HEK293 (cell line): Measurements from ENCODE around the gene VAV2.

Experiments used
- CTCF ChIP-seq: fragments of 450-650 bp; formaldehyde crosslinking; IDR thresholded peaks from 2 replicates; pipeline ENCODE4 v1.5.1; 2016; ENCODE audit warnings: missing biosample characterization, missing genetic modification characterization
- GLI4 ChIP-seq: fragments of 450-650 bp; formaldehyde crosslinking; IDR thresholded peaks from 2 replicates; pipeline ENCODE4 v1.5.1; 2016; ENCODE audit warnings: missing biosample characterization, missing genetic modification characterization
- PBX3 ChIP-seq: sonication (generic); formaldehyde crosslinking; IDR thresholded peaks from 2 replicates; pipeline ENCODE4 v1.8.1; 2022; ENCODE audit warnings: mild to moderate bottlenecking, moderate library complexity, missing genetic modification reagents
- PRDM10 ChIP-seq: fragments of 450-650 bp; formaldehyde crosslinking; IDR thresholded peaks from 2 replicates; pipeline ENCODE4 v1.5.1; 2016; ENCODE audit warnings: missing biosample characterization, missing genetic modification characterization
- PRDM2 ChIP-seq: fragments of 450-650 bp; formaldehyde crosslinking; IDR thresholded peaks from 2 replicates; pipeline ENCODE4 v1.5.1; 2016; ENCODE audit warnings: missing biosample characterization, missing genetic modification characterization, borderline replicate concordance
- RBAK ChIP-seq: fragments of 450-650 bp; formaldehyde crosslinking; IDR thresholded peaks from 2 replicates; pipeline ENCODE4 v1.5.1; 2016; ENCODE audit warnings: missing biosample characterization, missing genetic modification characterization
- ZNF184 ChIP-seq: fragments of 450-650 bp; IDR thresholded peaks from 2 replicates; pipeline ENCODE4 v1.5.1; 2018; ENCODE audit warnings: missing biosample characterization, mild to moderate bottlenecking, missing genetic modification characterization
- ZNF19 ChIP-seq: fragments of 450-650 bp; formaldehyde crosslinking; IDR thresholded peaks from 2 replicates; pipeline ENCODE4; 2016; ENCODE audit warnings: missing biosample characterization, missing genetic modification characterization, low read depth

- TF ChIP-seq PRDM2 (tag by site-specific recombination) (no peak), CTCF (tag by site-specific recombination) (no peak), ZNF184 (tag by site-specific recombination) (no peak), ZNF19 (tag by site-specific recombination) (no peak), RBAK (no peak), GLI4 (tag by site-specific recombination) (no peak), PRDM10 (tag by site-specific recombination) (no peak), PBX3 (CRISPR knock-in tag) (no peak)
Measured at GRCh38 chr9:133939845-133940244, 52.3 kb downstream of the VAV2 start.
